Calu3 (cell line): ENCODE results near the gene GUCY2D. TPM values are rescaled to one million over a fixed set of nuclear protein-coding genes. Genes with fewer than 3 reads are reported as not detected.

Experiments used
- BruUV-seq: library from RNA; stranded (reverse); fragments of 400-500 nt; replicated peaks from 2 replicates; lab custom pipeline; 2021; lab: Mats Ljungman, UMichigan
- CTCF ChIA-PET: fragments of 300-600 bp; sonication (Branson Sonifier 250); formaldehyde crosslinking; loops from one replicate; lab custom pipeline; 2022; ENCODE audit warnings: antibody characterized with exemption; lab: Charles Lee
- DNase-seq: peaks from one replicate; pipeline ENCODE4 v3.0.0; 2022
- H3K27ac Mint-ChIP-seq: one replicate; pipeline ENCODE4 v1.8.0; 2022; ENCODE audit warnings: mixed read lengths; ENCODE audit not compliant: unreplicated experiment
- H3K27me3 Mint-ChIP-seq: one replicate; pipeline ENCODE4 v1.8.0; 2022; ENCODE audit warnings: mixed read lengths; ENCODE audit not compliant: unreplicated experiment
- H3K36me3 Mint-ChIP-seq: one replicate; pipeline ENCODE4 v1.8.0; 2022; ENCODE audit warnings: mild to moderate bottlenecking, moderate library complexity, mixed read lengths; ENCODE audit not compliant: insufficient read depth, unreplicated experiment
- H3K4me1 Mint-ChIP-seq: one replicate; pipeline ENCODE4 v1.8.0; 2022; ENCODE audit warnings: mild to moderate bottlenecking, low read depth, mixed read lengths; ENCODE audit not compliant: unreplicated experiment
- H3K4me3 Mint-ChIP-seq: one replicate; pipeline ENCODE4 v1.8.0; 2022; ENCODE audit warnings: mild to moderate bottlenecking, low read depth, moderate library complexity, mixed read lengths; ENCODE audit not compliant: unreplicated experiment
- H3K9me3 Mint-ChIP-seq: one replicate; pipeline ENCODE4 v1.8.0; 2022; ENCODE audit warnings: low read depth, mixed read lengths; ENCODE audit not compliant: unreplicated experiment
- CTCF ChIP-seq: fragments of 200-600 bp; IDR thresholded peaks from one replicate; pipeline ENCODE4 v1.8.0; 2022; ENCODE audit warnings: antibody characterized with exemption; ENCODE audit not compliant: unreplicated experiment
- intact Hi-C: fragments of 100-400 bp; cut with micrococcal nuclease; formaldehyde crosslinking; loops from one replicate; pipeline ENCODE4 v1.10.0; 2022; ENCODE audit not compliant: unreplicated experiment
- total RNA-seq: library from RNA; stranded (reverse); gene quantifications from 2 replicates; pipeline ENCODE4 v1.2.3, GENCODE V29; 2022

The GUCY2D gene
- total RNA-seq, 1 experiment from 2014 or later = not detected

GRCh38 chr17:8067806-8068205, 65.4 kb downstream of the GUCY2D start:
- Mint-ChIP-seq H3K27me3 (peaks cover 27% of the 10 kb centered on the region), H3K4me3 (no peak overlapping the region), H3K4me1 (peaks cover 33% of the 10 kb centered on the region), H3K27ac (no peak overlapping the region), H3K9me3 (no peaks in the 10 kb centered on the region), H3K36me3 (peaks cover 4% of the 10 kb centered on the region)
- no peak for DNase-seq
- CTCF ChIA-PET = no interaction called here
- no peak for TF ChIP-seq CTCF
- intact Hi-C loops = no loop called here
- no TSS peak for BruUV-seq

DNA sequence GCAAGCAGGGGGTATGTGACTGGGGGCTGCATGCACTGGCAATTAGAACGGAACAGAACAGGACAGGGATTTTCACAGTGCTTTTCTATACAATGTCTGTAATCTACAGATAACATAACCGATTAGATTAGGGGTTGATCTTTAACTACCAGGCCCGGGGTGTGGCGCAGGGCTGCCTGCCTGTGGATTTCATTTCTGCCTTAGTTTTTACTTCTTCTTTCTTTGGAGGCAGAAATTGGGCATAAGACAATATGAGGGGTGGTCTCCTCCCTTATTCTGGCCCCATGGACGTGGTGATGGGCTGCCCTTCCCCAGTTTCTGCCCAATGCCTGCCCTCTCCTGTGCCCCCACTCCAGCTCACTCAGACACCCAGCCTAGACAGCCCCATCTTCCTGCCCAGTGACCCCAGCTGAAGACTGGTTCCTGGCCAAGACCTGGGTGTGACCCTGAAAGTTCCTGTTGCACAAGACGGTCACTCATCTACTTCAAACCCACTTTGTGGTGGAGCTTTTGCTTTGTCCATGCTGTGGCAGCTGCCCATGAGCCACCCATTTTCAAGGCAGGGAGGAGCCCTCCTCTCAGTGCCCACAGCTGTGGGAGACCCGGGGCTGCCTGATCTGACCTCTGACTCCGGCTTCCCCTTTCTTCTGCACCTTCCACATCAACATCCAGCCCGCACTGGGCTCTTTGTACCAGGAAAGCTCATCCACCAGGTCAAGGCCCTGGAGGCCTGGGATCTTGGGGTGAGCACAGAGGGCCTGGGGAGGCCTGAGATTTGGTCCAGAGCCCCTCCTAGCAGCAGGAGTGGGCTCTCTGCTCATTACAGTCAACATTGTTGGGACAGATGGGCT, 66.5 kb downstream of the GUCY2D start:
- Mint-ChIP-seq H3K4me3 (peak overlapping the region; percentile 43), H3K27ac (peak overlapping the region; percentile 38), H3K9me3 (no peaks in the 10 kb centered on the region), H3K36me3 (peaks cover 4% of the 10 kb centered on the region), H3K27me3 (peaks cover 27% of the 10 kb centered on the region), H3K4me1 (peaks cover 35% of the 10 kb centered on the region)
- no peak for TF ChIP-seq CTCF
- BruUV-seq = no TSS peak
- CTCF ChIA-PET = interaction anchor here (0.8 to 1.1 kb wide), 2 partner anchors 9 to 49 kb away, joined by 3 to 5 read pairs; partner anchors contain the start of gene ALOXE3
- peak; percentile 35 for DNase-seq
- intact Hi-C loops = no loop called here

GRCh38 chr17:8069587-8069860, 67.1 kb downstream of the GUCY2D start:
- H3K4me3 Mint-ChIP-seq = no peak overlapping the region
- no peak for DNase-seq
- H3K4me1 Mint-ChIP-seq = peaks cover 40% of the 10 kb centered on the region
- no peak for TF ChIP-seq CTCF
- intact Hi-C loops = no loop called here
- H3K36me3 Mint-ChIP-seq = peaks cover 4% of the 10 kb centered on the region
- no peaks in the 10 kb centered on the region for H3K9me3 Mint-ChIP-seq
- peaks cover 27% of the 10 kb centered on the region for H3K27me3 Mint-ChIP-seq
- CTCF ChIA-PET = interaction anchor here (0.8 to 1.1 kb wide), 2 partner anchors 10 to 49 kb away, joined by 3 to 5 read pairs; partner anchors contain the start of gene ALOXE3
- no TSS peak for BruUV-seq
- H3K27ac Mint-ChIP-seq = no peak overlapping the region

Other genes starting within 250 kb of the GUCY2D start
- 29.0 and 37.3 TPM in 2 replicates for gene KDM6B, start 168.4 kb upstream of the GUCY2D start, total RNA-seq
- gene TMEM88, start 147.5 kb upstream of the GUCY2D start, total RNA-seq = 2.9 and 3.6 TPM in 2 replicates
- gene NAA38, start 145.1 kb upstream of the GUCY2D start, total RNA-seq = 36.3 and 36.6 TPM in 2 replicates
- gene CYB5D1, start 144.6 kb upstream of the GUCY2D start, total RNA-seq = 8.0 and 8.4 TPM in 2 replicates
- 108 and 116 TPM in 2 replicates for gene CHD3, start 113.8 kb upstream of the GUCY2D start, total RNA-seq
- 1.4 and 2.0 TPM in 2 replicates for gene RNF227, start 86.3 kb upstream of the GUCY2D start, total RNA-seq
- 4.8 and 5.9 TPM in 2 replicates for gene KCNAB3, start 72.8 kb upstream of the GUCY2D start, total RNA-seq
- 87.8 and 106 TPM in 2 replicates for gene TRAPPC1, start 70.7 kb upstream of the GUCY2D start, total RNA-seq
- 21.8 and 28.2 TPM in 2 replicates for gene CNTROB, start 70.4 kb upstream of the GUCY2D start, total RNA-seq
- not detected in 2 replicates for gene ALOX15B, start 36.4 kb downstream of the GUCY2D start, total RNA-seq
- not detected in 2 replicates for gene ALOX12B, start 85.1 kb downstream of the GUCY2D start, total RNA-seq
- 0.20 TPM in 1 of 2 replicates, not detected in the other for gene ALOXE3, start 115.9 kb downstream of the GUCY2D start, total RNA-seq
- gene HES7, start 121.5 kb downstream of the GUCY2D start, total RNA-seq = 0.28 and 0.69 TPM in 2 replicates
- 16.1 and 17.0 TPM in 2 replicates for gene PER1, start 149.8 kb downstream of the GUCY2D start, total RNA-seq
- 18.1 and 22.1 TPM in 2 replicates for gene VAMP2, start 160.3 kb downstream of the GUCY2D start, total RNA-seq
- gene TMEM107, start 173.8 kb downstream of the GUCY2D start, total RNA-seq = 12.2 and 13.5 TPM in 2 replicates
- gene BORCS6, start 187.6 kb downstream of the GUCY2D start, total RNA-seq = 3.7 and 3.9 TPM in 2 replicates
- gene AURKB, start 208.0 kb downstream of the GUCY2D start, total RNA-seq = 66.8 and 78.9 TPM in 2 replicates
- 31.8 and 33.2 TPM in 2 replicates for gene CTC1, start 245.4 kb downstream of the GUCY2D start, total RNA-seq
- gene PFAS, start 246.7 kb downstream of the GUCY2D start, total RNA-seq = 62.3 and 66.8 TPM in 2 replicates